SJCRH30 (cell line): ENCODE results near the gene SUGCT. TPM values are rescaled to one million over a fixed set of nuclear protein-coding genes. Genes with fewer than 3 reads are reported as not detected.

Experiments
- DNase-seq, 2 experiments: peaks; one replicate each; pipeline ENCODE4 v3.0.0-alpha.2; 2015 to 2020
- H3K27ac ChIP-seq: fragments of 250-450 bp; sonication (Bioruptor Pico); 2 replicates; pipeline ENCODE4 v1.5.1; 2020; ENCODE audit warnings: mild to moderate bottlenecking, moderate library complexity
- H3K27me3 ChIP-seq: fragments of 250-450 bp; sonication (Bioruptor Pico); 2 replicates; pipeline ENCODE4 v1.5.1; 2020; ENCODE audit warnings: mild to moderate bottlenecking, moderate library complexity
- H3K36me3 ChIP-seq: fragments of 250-450 bp; sonication (Bioruptor Pico); 2 replicates; pipeline ENCODE4 v1.5.1; 2020; ENCODE audit warnings: mild to moderate bottlenecking, moderate library complexity
- H3K4me1 ChIP-seq: fragments of 250-450 bp; sonication (Bioruptor Pico); 2 replicates; pipeline ENCODE4 v1.5.1; 2020; ENCODE audit warnings: mild to moderate bottlenecking, moderate library complexity
- H3K4me3 ChIP-seq: fragments of 250-450 bp; sonication (Bioruptor Pico); 2 replicates; pipeline ENCODE4 v1.5.1; 2020; ENCODE audit warnings: mild to moderate bottlenecking, moderate library complexity
- H3K9me3 ChIP-seq: fragments of 250-450 bp; sonication (Bioruptor Pico); replicated peaks from 2 replicates; pipeline ENCODE4 v1.5.1; 2020; ENCODE audit warnings: mild to moderate bottlenecking, moderate library complexity
- total RNA-seq: library from RNA; depleted of rRNA; stranded (reverse); fragments of >200 nt; shearing (Covaris generic); gene quantifications from 2 replicates; pipeline ENCODE4 v1.2.3, GENCODE V29; 2014; rRNA removed

The SUGCT gene
- total RNA-seq, 1 experiment from 2014 or later, result 4.8 TPM

DNA sequence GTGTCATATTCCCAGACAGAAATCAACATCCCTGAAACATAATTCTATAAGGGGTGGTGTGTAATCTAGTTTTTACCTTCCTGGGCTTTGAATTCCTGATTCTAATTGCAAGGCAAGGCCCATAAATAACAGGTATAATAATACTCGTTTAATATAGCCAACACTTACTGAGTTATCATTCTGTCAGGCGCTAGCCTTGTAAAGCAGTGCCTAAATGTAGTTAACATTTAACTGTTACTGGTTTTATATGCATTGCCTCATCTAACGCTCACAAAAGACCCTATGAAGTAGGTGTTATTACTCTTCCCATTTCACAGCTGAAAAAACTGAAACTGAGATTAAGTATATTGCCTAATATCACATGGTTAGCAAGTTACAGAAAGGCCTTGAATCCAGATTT is 772.5 kb downstream of the SUGCT start:
- Histone ChIP-seq H3K9me3 (no peaks in the 10 kb centered on the region), H3K27me3 (no peaks in the 10 kb centered on the region; the same call in 1 of the 2 replicates), H3K4me3 (no peak overlapping the region), H3K36me3 (no peaks in the 10 kb centered on the region), H3K4me1 (no peaks in the 10 kb centered on the region), H3K27ac (no peak overlapping the region)
- no peak for DNase-seq

DNA sequence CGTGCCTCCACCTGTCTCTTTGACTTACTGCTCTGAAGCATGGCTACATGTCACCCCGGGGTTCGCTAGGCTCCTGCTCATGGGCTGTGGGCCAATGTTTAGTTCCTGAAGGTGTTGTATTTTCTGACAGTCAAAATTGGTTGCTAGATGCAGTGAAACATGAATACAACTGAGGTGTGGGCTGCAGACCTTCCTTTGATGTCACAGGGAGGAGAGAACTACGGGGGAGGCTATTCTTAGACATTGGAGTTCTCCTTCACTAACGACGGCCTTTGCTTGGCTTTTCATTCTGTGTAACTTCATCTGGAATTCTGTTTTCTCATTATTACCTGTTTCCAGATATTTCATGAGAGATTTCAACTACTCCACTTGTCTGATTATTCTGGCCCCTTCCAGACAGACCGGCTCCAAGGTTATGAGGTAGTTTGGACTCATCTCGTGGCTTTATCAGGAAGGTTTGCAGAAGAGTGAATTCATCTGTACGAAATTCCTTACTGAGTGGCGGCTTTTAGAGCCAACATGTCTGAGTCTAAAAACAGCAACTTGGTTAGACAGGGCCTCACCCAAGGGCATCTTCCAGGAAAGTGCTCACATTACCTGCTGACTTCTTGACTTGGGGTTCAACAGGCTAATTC is 774.7 kb downstream of the SUGCT start:
- no peak for DNase-seq
- H3K4me1 ChIP-seq, result no peaks in the 10 kb centered on the region
- H3K4me3 ChIP-seq, result no peak overlapping the region

More for the DNA sequence above, 774.7 kb downstream of the SUGCT start:
- Histone ChIP-seq H3K27me3 (no peaks in the 10 kb centered on the region; the same call in 1 of the 2 replicates), H3K36me3 (no peaks in the 10 kb centered on the region), H3K27ac (no peak overlapping the region), H3K9me3 (no peaks in the 10 kb centered on the region)

Other genes with a start within 250 kb of the SUGCT start
- 55.8 and 70.5 TPM in 2 replicates for gene CDK13, start 184.7 kb upstream of the SUGCT start, total RNA-seq
- 46.2 and 47.7 TPM in 2 replicates for gene MPLKIP, start 383 bp upstream of the SUGCT start, total RNA-seq